Measurements from ENCODE around the gene PBRM1.
"Not testable (repeated sequence)": the region's sequence is repeated elsewhere in the genome, so short reads cannot be mapped to it uniquely, and the experiment has no call there.

The PBRM1 gene

DNA sequence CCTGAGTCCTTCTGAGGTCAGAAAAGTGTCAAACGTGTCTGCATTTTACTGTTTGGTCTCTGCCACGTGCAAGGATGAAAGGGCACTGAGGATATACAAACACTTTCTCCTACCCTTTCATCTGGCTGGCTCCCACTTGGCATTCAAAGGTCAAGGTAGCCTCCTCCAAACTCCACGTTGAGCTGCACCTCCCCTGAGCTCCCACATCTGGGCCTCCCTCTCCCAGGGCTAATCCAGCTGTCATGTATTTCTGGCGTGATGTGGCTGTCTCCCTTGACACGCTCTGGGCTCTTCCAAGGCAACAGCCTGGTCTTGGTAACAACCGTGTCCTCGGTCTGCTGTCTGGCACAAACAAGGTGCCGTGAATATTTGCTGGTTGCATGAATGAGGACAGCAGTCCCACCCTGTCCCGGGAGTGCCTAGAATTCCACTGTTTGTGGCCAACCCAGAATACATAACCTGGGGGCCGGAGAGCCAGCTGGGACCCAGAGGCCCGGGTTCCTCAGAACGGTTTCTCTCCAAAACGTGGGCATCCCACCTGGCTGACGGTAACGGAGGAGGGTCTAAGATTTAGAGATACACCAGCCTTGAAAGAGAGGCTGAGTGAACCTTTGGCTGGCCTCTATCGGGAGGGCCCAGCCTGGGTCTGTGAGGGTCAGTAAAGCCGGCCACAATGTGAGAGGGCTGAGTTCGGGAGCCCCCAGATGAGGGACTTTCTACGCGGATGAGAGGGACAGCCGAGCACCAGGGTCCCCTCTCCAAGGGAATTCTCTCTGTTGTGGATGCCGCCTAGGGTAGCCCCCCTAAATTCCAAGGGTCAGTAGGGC, 19.1 kb upstream of the PBRM1 start:
- DNase-seq (ENCODE audit: low read depth), result no peak

GRCh38 chr3:52703341-52703740, 17.6 kb upstream of the PBRM1 start:
- no peak for DNase-seq (ENCODE audit: low read depth)

- no peak for DNase-seq (ENCODE audit: low read depth)
Observed at GRCh38 chr3:52697632-52697965, 11.9 kb upstream of the PBRM1 start.

DNA sequence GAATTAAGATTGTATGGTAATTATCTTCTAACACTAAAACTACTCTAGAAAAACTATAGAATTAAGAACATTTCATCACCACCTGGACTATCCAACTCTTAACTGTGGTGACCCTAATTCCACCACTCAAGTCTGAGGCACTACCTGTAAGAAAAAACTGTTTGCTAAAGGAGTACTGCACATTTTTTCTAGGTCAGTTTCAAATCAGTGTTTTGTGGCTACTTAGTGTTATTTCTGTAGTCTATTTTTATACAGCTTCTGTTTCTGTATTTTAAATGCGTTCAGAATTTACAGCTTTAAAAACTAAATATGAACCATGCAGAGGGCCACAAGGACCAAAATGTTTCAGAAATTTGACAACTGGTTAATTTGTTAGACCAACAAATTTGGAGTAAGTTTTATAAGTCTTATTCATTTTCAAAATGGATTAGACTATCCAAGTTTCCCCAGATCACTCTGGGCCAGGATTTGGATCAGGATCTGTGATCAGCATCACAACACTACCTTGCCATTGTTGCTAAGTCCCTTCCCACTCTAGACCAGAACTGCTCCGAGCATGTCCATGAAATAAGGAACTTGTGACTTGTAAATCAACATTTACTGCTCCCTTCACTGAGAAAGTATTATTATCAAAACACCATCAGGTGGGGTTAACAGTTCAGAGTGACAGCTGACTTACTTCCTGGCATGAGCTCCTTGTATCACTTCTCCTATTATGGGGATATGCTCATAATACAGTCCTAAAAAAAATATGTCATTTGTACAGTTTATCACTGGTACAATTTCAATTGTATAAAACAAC, 11.3 kb upstream of the PBRM1 start:
- no peak for DNase-seq (ENCODE audit: low read depth)

- DNase-seq (ENCODE audit: low read depth), result no peak
Observed at GRCh38 chr3:52695798-52696671, 10.3 kb upstream of the PBRM1 start.

- no peak for DNase-seq (ENCODE audit: low read depth)
Observed at GRCh38 chr3:52694528-52695189, 8.9 kb upstream of the PBRM1 start.

DNA sequence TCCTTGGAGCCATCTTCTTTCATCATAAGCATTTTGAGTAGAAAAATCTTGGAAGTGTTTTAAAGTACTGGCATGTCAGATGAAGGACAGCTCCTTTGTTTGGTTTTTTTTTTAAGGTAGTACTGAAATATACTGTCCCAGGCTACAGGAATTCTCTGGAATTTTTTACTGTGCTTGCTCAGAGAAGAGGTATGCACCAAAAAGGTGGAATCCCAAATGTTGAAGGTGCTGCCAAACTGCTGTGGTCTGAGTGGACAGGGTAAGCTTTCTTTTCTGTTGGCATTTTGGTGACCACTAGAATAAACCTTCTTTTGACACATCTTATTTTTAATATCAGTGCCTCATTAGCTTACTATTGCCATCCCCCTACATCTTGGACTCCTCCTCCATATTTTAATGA, 7.4 kb upstream of the PBRM1 start:
- DNase-seq (ENCODE audit: low read depth), result no peak

DNA sequence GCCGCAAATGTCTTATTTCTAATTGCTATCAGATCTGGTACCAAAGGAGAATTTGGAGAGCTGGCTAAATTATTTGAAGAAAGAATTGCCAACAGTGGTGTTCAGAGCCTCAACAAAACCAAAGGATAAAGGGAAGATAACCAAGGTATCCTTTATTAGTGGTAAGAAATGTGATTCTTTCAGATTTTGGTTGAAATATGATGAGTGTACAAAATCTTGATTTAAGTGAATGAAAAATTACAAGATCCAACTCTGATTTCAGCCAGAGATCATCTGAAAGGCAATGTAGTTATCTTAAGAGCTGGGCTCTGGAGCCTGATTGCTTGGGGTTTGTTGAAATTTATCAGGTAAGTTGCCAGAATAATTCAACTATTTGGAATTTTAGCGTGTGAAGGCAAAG, 4.8 kb upstream of the PBRM1 start:
- no peak for DNase-seq (ENCODE audit: low read depth)

DNA sequence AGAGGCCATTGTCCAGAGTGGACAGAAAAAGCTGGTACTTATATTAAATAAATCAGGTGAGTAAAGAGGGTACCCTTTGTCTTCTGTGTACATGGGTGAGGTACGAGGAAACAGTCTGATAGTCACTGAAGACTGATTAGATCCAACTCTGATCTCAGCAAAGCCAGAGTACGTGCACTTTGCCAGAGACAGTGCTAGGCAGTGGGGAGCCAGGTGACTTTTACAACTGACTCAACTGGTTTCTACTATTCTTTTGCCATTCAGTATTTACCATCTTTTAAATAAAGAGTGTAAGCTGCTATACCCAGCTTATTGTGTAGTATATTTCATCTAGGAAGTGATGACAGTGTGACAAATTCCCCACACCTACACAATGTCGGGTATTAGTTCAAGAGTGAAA, 3.4 kb upstream of the PBRM1 start:
- DNase-seq (ENCODE audit: low read depth), result no peak

GRCh38 chr3:52688266-52688665, 2.6 kb upstream of the PBRM1 start:
- no peak for DNase-seq (ENCODE audit: low read depth)

- no peak for DNase-seq (ENCODE audit: low read depth)
Observed at GRCh38 chr3:52685285-52685708, 416 bp downstream of the PBRM1 start.

DNA sequence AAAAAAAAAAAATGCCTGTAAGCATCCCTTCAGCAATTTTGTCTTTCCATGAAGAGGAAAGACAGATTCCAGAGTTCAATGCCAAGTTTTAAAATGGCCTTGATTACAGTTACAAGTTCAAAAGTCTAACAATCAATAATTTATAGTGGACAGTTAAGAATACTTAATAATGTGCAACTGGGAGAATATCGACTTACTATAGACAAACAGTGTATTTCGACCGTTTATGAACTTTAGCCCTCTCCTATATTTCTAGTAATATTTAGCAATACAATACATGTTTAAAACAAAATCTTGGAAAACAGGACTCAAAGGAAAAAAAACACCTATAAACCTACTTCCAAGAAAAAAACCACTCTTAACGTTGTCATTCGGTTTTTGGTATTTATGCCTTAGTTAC, 1.5 kb downstream of the PBRM1 start:
- DNase-seq (ENCODE audit: low read depth), result no peak

- no peak for DNase-seq (ENCODE audit: low read depth)
Observed at GRCh38 chr3:52683611-52684010, 2.1 kb downstream of the PBRM1 start.

GRCh38 chr3:52682016-52682415, 3.7 kb downstream of the PBRM1 start:
- DNase-seq (ENCODE audit: low read depth), result peak; percentile 75

- DNase-seq (ENCODE audit: low read depth), result no peak
Observed at GRCh38 chr3:52681596-52681995, 4.1 kb downstream of the PBRM1 start.

- DNase-seq (ENCODE audit: low read depth), result no peak
Observed at GRCh38 chr3:52679811-52680210, 5.9 kb downstream of the PBRM1 start.

DNA sequence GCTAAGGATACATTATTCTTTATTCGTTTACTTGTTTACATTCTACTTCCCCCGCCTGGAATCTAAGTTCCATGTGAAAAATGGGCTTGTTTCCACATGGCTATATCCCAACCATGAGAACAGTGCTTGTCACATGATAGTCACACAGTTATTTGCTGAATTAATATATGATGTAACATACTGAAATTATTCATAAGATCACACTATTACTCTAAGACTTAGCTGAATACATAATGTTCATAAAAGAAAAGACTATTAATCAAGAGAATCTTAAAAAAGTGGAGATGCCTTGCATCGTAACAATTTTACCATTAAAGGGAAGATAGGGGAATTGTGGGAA, 6.5 kb downstream of the PBRM1 start:
- no peak for DNase-seq (ENCODE audit: low read depth)

DNA sequence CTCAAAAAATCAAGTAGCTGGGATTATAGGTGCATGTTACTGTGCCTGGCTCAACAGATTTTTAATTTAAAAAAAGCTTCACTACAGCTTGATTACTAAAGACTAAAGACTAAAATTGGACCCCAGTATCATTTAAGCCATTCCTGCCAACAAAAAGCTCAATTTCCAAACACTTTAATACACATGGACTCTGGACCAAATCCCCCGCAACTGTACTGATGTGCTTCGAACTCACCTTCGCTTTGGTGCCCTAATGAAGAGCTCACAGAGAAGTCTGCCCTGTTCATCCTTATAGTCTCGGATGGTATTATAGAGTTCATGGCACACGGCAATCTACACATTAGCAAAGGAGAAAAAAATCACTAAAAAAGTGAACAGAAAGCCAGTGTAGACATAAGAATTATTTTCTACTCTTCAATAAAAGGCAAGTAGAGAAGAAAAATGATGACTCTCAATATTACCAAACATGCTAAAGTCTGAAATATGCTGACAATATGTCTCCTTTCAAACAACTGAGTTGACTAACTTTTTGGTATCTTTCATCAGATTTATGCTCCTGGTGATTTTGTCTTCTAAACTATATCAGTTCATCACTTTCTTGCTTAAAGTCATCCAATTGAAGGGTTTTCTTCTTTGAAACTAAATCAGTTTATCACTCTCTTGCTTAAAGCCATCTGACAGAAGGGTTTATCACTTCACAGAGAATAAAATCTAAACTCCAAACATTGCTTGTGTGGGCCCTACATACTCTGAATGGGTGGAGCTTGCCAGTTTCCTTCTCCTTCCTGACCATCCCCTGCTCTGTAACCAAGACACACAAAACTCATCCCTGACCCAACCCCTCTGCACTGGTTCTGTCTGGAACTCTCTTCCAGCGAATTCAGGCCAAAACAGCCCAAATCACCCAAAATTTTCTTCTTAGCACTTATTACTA, 7.2 kb downstream of the PBRM1 start:
- DNase-seq (ENCODE audit: low read depth), result no peak

- DNase-seq (ENCODE audit: low read depth), result not testable (repeated sequence)
Observed at GRCh38 chr3:52676201-52676600, 9.5 kb downstream of the PBRM1 start.

DNA sequence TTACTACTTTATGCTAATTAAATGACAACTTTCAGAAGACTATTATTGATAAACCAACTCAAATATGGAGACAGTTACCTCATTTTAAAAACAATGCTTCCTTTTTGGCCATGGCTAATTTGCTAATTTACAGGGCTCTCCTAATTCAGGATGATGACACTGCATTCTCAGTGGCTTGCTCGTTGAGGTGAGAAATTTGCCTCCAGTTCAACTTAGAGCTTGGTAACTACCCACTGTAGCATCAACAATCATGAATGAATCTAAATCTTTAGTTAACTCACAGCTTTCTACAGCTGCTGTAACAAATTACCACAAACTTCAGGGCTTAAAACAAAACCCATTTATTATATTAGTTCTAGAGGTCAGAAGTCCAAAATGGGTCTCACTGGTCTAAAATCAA, 14.0 kb downstream of the PBRM1 start:
- DNase-seq (ENCODE audit: low read depth), result no peak
